GM12892 (cell line): Measurements from ENCODE around the gene POLR2A.
A peak's percentile ranks its signal among the peaks of the same experiment; 100 is the strongest.

Experiments used
- POLR2A ChIP-seq: IDR thresholded peaks from 2 replicates; pipeline ENCODE4 v1.6.1; 2011; ENCODE audit warnings: low read depth, low read length, control low read depth
- TAF1 ChIP-seq: IDR thresholded peaks from 2 replicates; pipeline ENCODE4 v1.6.1; 2011; ENCODE audit warnings: low read depth, mild to moderate bottlenecking, control low read depth, low read length, borderline replicate concordance

GRCh38 chr17:7462474-7463371 is 21.4 kb upstream of the POLR2A start:
- no peak for TF ChIP-seq POLR2A
- 0 out of 2 replicates have a peak, but pooled peaks have one; percentile 35 for TF ChIP-seq TAF1
